ENCODE results near the gene ZNF786. TPM values are rescaled to one million over a fixed set of nuclear protein-coding genes. Genes with fewer than 3 reads are reported as not detected.
"Not testable (repeated sequence)": the region's sequence is repeated elsewhere in the genome, so short reads cannot be mapped to it uniquely, and the experiment has no call there.

ZNF786 gene
- total RNA-seq, 2 donors from 2014 or later = 3.1 to 3.7 TPM

DNA sequence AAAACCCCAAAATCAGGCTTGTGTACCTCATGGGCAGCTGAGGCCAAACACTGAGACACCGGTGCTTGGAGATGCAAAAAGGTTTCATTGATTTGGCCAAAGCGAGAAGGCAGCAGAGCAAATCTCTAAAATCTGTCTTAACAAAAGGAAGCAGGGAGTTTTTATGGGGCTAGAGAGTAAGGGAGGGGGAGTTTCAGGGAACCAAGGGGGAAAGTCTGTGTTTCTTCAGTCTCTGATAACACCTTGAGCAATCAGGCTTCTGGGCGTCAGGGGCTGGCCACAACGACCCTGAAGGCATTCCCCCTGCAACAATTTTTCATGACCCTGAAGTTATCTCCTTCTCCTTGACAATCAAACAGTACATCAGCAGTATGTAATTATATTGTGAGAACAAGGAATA lies 2.7 kb upstream of the ZNF786 start:
- H3K9me3 ChIP-seq = no peaks in the 10 kb centered on the region
- H3K4me3 ChIP-seq = no peak overlapping the region
- H3K36me3 ChIP-seq = no peaks in the 10 kb centered on the region
- no peak overlapping the region for H3K27ac ChIP-seq
- H3K4me1 ChIP-seq = peaks cover 0 to 16% of the 10 kb centered on the region in 2 donors
- DNase-seq (ENCODE audit: low spot score) = no peak
- TF ChIP-seq CTCF (IDR thresholded peaks at IDR 0.05) = no peak
- H3K27me3 ChIP-seq = no peaks in the 10 kb centered on the region

GRCh38 chr7:149092244-149092643 lies 1.7 kb upstream of the ZNF786 start:
- H3K9me3 ChIP-seq; H3K36me3 ChIP-seq; H3K27ac ChIP-seq; H3K4me3 ChIP-seq; DNase-seq (ENCODE audit: low spot score); H3K27me3 ChIP-seq: not testable (repeated sequence)
- peaks cover 0 to 16% of the 10 kb centered on the region in 2 donors for H3K4me1 ChIP-seq

- Histone ChIP-seq H3K27me3 (no peaks in the 10 kb centered on the region), H3K9me3 (no peaks in the 10 kb centered on the region), H3K36me3 (no peaks in the 10 kb centered on the region), H3K4me3 (no peak overlapping the region), H3K27ac (no peak overlapping the region), H3K4me1 (peaks cover 0 to 16% of the 10 kb centered on the region in 2 donors)
- no peak for DNase-seq (ENCODE audit: low spot score)
- no peak for TF ChIP-seq CTCF (IDR thresholded peaks at IDR 0.05)
Observed at GRCh38 chr7:149087376-149087775, 3.1 kb downstream of the ZNF786 start.

- Histone ChIP-seq H3K9me3 (no peaks in the 10 kb centered on the region), H3K4me3 (no peak overlapping the region), H3K4me1 (peaks cover 0 to 9% of the 10 kb centered on the region in 2 donors), H3K36me3 (no peaks in the 10 kb centered on the region), H3K27me3 (no peaks in the 10 kb centered on the region), H3K27ac (no peak overlapping the region)
- TF ChIP-seq CTCF (IDR thresholded peaks at IDR 0.05) = no peak
- no peak for DNase-seq (ENCODE audit: low spot score)
Observed at GRCh38 chr7:149085866-149086265, 4.7 kb downstream of the ZNF786 start.

DNA sequence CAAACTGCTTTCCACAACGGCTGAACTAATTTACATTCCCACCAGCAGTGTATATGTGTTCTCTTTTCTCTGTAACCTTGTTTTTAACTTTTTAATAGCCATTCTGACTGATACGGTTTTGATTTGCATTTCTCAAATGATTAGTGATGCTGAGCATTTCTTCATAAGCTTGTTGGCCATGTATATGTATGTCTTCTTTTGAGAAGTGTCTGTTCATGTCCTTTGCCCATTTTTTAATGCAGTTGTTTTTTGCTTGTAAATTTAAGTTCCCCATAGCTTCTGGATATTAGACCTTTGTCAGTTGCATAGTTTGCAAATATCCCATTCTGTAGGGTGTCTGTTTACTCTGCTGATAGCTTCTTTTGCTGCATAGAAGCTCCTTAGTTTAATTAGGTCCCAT lies 6.1 kb downstream of the ZNF786 start:
- Histone ChIP-seq H3K4me1 (peaks cover 0 to 4% of the 10 kb centered on the region in 2 donors), H3K36me3 (no peaks in the 10 kb centered on the region), H3K4me3 (no peak overlapping the region), H3K9me3 (no peaks in the 10 kb centered on the region), H3K27me3 (no peaks in the 10 kb centered on the region), H3K27ac (no peak overlapping the region)
- no peak for DNase-seq (ENCODE audit: low spot score)
- TF ChIP-seq CTCF (IDR thresholded peaks at IDR 0.05) = no peak

DNA sequence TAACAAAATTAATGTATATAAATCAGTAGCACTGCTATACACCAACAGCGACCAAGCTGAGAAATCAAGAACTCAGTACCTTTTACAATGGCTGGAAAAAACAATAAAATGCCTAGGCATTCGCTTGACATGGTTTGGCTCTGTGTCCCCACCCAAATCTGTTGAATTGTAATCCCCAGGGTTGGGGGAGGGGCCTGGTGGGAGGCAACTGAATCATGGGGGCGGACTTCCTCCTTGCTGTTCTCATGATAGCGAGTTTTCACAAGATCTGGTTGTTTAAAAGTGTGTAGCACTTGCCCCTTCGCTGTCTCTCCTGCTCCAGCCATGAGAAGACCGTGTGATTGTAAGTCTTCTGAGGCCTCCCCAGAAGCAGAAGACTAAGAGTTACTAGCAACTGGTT lies 8.6 kb downstream of the ZNF786 start:
- no peak for DNase-seq (ENCODE audit: low spot score)
- Histone ChIP-seq H3K36me3 (no peaks in the 10 kb centered on the region), H3K9me3 (no peaks in the 10 kb centered on the region), H3K27ac (no peak overlapping the region), H3K27me3 (no peaks in the 10 kb centered on the region), H3K4me3 (no peak overlapping the region), H3K4me1 (no peaks in the 10 kb centered on the region)
- TF ChIP-seq CTCF (IDR thresholded peaks at IDR 0.05) = no peak
